Measurements from ENCODE around the gene SLC39A10. TPM values are rescaled to one million over a fixed set of nuclear protein-coding genes. Genes with fewer than 3 reads are reported as not detected.
"Not testable (repeated sequence)": the region's sequence is repeated elsewhere in the genome, so short reads cannot be mapped to it uniquely, and the experiment has no call there.

SLC39A10 gene
- total RNA-seq, result 5.6 TPM

DNA sequence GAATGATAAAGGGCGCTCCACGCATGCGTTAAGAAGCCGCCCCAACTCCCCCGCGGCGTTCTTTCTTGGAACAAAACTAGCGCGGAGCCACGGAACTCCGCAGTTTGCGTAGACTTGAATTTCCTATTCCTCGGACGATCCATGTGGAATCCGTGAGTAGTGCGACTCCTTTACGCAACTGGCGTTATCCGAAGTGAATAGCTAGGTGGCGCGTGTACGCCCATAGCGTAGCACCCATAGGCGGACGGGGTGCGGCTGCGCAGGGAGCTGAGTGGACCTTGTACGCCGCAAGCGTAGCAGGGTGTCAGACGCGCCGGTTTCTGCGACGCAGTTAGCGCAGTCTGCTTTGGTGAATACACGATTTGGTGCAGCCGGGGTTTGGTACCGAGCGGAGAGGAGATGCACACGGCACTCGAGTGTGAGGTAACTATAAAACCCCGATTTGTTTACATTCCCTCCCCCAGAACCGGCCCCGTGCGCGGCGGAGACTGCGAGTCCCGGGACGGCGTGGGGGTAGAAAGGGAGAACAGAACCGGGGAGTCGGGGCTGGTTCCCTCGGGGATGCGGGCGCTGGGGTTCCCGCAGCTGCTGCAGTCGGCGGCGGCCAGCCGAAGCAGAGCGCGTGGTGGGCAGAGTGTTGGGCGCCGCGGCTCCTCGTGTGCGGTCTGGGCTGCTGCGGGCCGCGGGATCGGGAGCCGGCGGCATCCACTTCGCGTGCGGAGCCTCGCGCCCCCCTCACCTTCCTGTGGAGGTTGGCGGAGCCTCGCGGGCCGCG lies at the start of gene SLC39A10:
TSS of gene SLC39A10 (plus strand) at position 368 of the 775 bp plus-strand sequence. CDS start 22,817 bp downstream, outside the sequence.
- ATAC-seq (peak; percentile 89), DNase-seq (ENCODE audit: low spot score) (peak; percentile 99)

DNA sequence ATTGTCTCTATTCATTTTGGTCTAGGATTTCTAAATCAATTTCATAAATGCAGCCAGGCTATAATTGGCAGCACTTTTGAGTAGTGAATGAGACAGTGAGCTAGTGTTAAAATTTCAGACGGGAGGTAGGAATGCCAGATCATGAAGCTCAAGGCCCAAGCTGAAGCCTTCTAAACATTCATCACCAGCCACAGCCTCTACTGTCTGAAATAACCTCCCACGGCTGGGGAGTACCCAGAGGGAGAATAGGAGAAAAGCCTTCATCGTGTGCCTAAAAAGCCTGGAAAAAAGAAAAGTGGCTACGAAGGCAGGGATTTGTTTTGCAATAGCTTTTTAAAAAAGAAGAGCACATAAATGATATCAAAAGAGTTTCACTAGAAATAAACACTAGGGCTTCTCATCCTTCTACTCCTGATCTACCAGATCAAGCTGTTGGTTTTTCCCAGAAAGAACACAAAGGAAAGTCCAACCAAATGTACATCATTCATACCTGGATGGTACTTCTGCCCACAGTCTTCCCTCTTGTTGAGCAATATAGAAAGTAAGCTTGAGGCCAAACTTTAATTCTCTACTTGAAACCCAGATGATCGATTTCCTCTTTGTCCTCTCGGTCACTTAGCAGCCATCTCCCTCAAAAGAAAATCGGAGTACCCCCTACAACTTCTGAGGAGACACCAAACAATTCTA lies 48.1 kb upstream of the SLC39A10 start:
- ATAC-seq (no peak), DNase-seq (ENCODE audit: low spot score) (no peak)

GRCh38 chr2:195610717-195611116 lies 46.3 kb upstream of the SLC39A10 start:
- ATAC-seq (no peak), DNase-seq (ENCODE audit: low spot score) (no peak)

GRCh38 chr2:195612611-195613495 lies 44.2 kb upstream of the SLC39A10 start:
- DNase-seq (ENCODE audit: low spot score) (no peak), ATAC-seq (no peak)

GRCh38 chr2:195613922-195614321 lies 43.1 kb upstream of the SLC39A10 start:
- DNase-seq (ENCODE audit: low spot score), result no peak
- ATAC-seq, result no peak

DNA sequence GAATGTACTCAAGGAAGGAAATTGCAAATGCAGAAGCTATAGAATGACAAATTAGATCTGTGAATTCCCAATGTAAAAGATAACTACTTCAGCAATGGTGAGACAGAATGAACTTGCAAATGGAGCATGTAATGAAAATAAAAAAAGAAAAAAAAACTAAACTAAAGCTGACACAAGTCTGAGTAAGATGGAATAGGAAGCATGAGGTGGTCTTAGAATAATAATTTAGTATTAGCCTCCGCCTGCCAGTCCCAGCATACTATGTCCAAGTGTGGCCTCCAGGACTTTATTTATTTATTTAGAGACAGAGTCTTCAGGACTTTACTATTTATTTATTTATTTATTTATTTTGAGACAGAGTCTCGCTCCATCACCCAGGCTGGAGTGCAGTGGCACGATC lies 37.4 kb upstream of the SLC39A10 start:
- DNase-seq (ENCODE audit: low spot score) (no peak), ATAC-seq (no peak)

GRCh38 chr2:195620501-195620900 lies 36.5 kb upstream of the SLC39A10 start:
- ATAC-seq (no peak), DNase-seq (ENCODE audit: low spot score) (no peak)

DNA sequence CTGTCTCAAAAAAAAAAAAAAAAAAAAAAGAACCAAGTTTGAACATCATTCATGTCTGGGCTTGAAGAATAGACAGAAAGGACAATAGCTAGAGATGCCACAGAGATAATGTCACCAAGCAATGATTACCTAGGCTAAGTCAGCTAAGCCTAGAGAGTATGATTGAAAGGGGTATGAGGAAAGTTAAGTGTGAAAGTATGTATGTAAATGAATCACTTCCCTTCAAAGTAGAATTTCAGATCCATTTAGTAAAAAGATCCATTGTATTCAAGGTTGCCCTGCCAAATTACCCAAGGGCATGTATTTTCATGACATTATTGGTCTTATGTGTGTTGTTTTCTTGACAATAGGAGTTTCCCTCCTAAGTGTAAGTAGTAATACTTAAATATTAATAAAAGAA lies 34.1 kb upstream of the SLC39A10 start:
- no peak for ATAC-seq

GRCh38 chr2:195626507-195626906 lies 30.5 kb upstream of the SLC39A10 start:
- no peak for DNase-seq (ENCODE audit: low spot score)
- no peak for ATAC-seq

More for the DNA sequence above, 34.1 kb upstream of the SLC39A10 start:
- DNase-seq (ENCODE audit: low spot score), result no peak

DNA sequence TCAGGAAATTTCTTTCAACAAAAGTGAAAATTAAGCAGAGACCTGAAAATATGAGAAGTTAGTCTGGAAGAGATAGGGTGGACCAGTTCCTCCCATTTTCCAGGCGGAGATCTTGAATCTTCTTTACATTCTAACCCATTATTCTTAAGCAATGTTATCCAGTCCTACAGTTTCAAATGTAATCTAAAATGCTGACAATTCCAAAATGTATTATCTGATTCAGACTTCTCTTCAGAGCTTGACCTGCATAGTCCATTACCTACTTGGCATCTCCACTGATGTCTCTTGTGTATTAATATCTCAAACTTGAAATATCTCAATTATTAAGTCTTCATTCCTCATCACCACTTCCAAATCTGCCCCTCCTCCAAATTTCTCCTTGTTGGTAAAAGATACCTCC lies 28.4 kb upstream of the SLC39A10 start:
- ATAC-seq, result no peak
- DNase-seq (ENCODE audit: low spot score), result no peak

- DNase-seq (ENCODE audit: low spot score) (no peak), ATAC-seq (no peak)
These were observed 24.0 kb upstream of the SLC39A10 start for GRCh38 chr2:195632856-195633572.

GRCh38 chr2:195633573-195633870 lies 23.5 kb upstream of the SLC39A10 start:
- ATAC-seq, result no peak
- no peak for DNase-seq (ENCODE audit: low spot score)

GRCh38 chr2:195633974-195634373 lies 23.1 kb upstream of the SLC39A10 start:
- DNase-seq (ENCODE audit: low spot score), result no peak
- no peak for ATAC-seq

GRCh38 chr2:195636890-195637289 lies 20.1 kb upstream of the SLC39A10 start:
- ATAC-seq (no peak), DNase-seq (ENCODE audit: low spot score) (no peak)

GRCh38 chr2:195638750-195639149 lies 18.3 kb upstream of the SLC39A10 start:
- ATAC-seq, result no peak

GRCh38 chr2:195639238-195639858 lies 17.7 kb upstream of the SLC39A10 start:
- DNase-seq (ENCODE audit: low spot score), result no peak

More at GRCh38 chr2:195638750-195639149, 18.3 kb upstream of the SLC39A10 start:
- no peak for DNase-seq (ENCODE audit: low spot score)

GRCh38 chr2:195639959-195640358 lies 17.1 kb upstream of the SLC39A10 start:
- no peak for ATAC-seq
- DNase-seq (ENCODE audit: low spot score), result no peak

More at GRCh38 chr2:195639238-195639858, 17.7 kb upstream of the SLC39A10 start:
- no peak for ATAC-seq

DNA sequence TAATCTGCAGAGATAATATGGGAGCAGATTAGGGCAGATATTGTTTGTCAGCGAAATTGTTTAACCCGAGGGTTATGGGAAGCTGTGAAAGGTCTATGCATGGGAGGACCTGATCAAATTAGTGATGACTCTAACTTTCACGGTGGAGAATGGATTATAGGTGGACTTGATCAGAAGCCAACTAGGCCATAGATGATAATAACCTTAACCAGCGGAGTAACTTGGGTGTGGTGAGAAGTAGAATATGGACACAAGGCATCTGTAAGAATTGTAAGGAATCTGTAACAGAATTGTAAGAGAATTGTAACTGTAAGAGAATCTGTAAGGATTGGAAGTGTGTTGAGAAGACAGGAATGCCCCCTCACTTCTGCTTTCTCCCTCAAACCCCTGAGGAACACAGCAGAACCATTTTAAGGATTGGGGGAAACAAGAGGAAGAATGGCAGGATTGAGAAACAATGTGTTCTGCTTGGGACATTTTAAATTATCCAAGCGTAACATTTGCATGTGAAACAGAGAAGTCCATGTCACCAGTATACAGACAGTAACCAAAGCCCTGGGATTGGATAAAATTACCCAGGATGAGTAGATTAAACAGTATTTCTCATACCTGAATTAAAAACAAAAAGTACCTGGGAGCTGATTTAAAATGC lies 14.9 kb upstream of the SLC39A10 start:
- ATAC-seq (peak; percentile 13), DNase-seq (ENCODE audit: low spot score) (no peak)

GRCh38 chr2:195642679-195643068 lies 14.4 kb upstream of the SLC39A10 start:
- peak; percentile 73 for ATAC-seq
- DNase-seq (ENCODE audit: low spot score), result no peak

GRCh38 chr2:195644708-195645107 lies 12.3 kb upstream of the SLC39A10 start:
- ATAC-seq; DNase-seq (ENCODE audit: low spot score): not testable (repeated sequence)

All from left lobe of liver (tissue), 2 donors.